H4 (cell line): Measurements from ENCODE around the gene CCNQ. TPM values are rescaled to one million over a fixed set of nuclear protein-coding genes. Genes with fewer than 3 reads are reported as not detected.

Experiments
- DNase-seq: peaks from one replicate; pipeline ENCODE4 v3.0.0-alpha.2; 2015; ENCODE audit warnings: low spot score
- total RNA-seq: library from RNA; depleted of rRNA; stranded (reverse); fragments of >200 nt; shearing (Covaris generic); gene quantifications from 2 replicates; pipeline ENCODE4 v1.2.3, GENCODE V29; 2014; rRNA removed

Gene CCNQ
- total RNA-seq, 1 experiment from 2014 or later: 31.4 TPM

- DNase-seq: peak; percentile 56
These were observed 59.6 kb downstream of the CCNQ start for GRCh38 chrX:153539171-153539978.

- DNase-seq: no peak
These were observed 60.5 kb downstream of the CCNQ start for GRCh38 chrX:153538424-153538823.

Other genes with a start within 250 kb of the CCNQ start
- gene PNMA6E, start 197.8 kb downstream of the CCNQ start, total RNA-seq: not detected in 2 replicates
- gene ZFP92, start 187.7 kb downstream of the CCNQ start, total RNA-seq: not detected in 2 replicates
- gene TREX2, start 153.1 kb downstream of the CCNQ start, total RNA-seq: 1.2 TPM in 1 of 2 replicates, not detected in the other
- 48.6 and 52.4 TPM in 2 replicates for gene HAUS7, start 128.6 kb downstream of the CCNQ start, total RNA-seq
- not detected in 2 replicates for gene BGN, start 104.2 kb downstream of the CCNQ start, total RNA-seq
- not detected in 2 replicates for gene ATP2B3, start 81.5 kb downstream of the CCNQ start, total RNA-seq
- gene DUSP9, start 48.1 kb upstream of the CCNQ start, total RNA-seq: 1.3 and 3.2 TPM in 2 replicates
- gene PNCK, start 74.7 kb upstream of the CCNQ start, total RNA-seq: 0.70 and 4.4 TPM in 2 replicates
- gene SLC6A8, start 88.8 kb upstream of the CCNQ start, total RNA-seq: 21.7 and 43.3 TPM in 2 replicates
- gene BCAP31, start 125.2 kb upstream of the CCNQ start, total RNA-seq: 233 and 264 TPM in 2 replicates
- 8.6 and 9.1 TPM in 2 replicates for gene ABCD1, start 125.7 kb upstream of the CCNQ start, total RNA-seq
- gene PLXNB3, start 165.1 kb upstream of the CCNQ start, total RNA-seq: 0.60 and 1.6 TPM in 2 replicates
- gene SRPK3, start 181.9 kb upstream of the CCNQ start, total RNA-seq: 0.06 and 0.35 TPM in 2 replicates
- 68.9 and 78.0 TPM in 2 replicates for gene IDH3G, start 195.2 kb upstream of the CCNQ start, total RNA-seq
- gene SSR4, start 195.5 kb upstream of the CCNQ start, total RNA-seq: 254 and 289 TPM in 2 replicates
- gene PDZD4, start 231.4 kb upstream of the CCNQ start, total RNA-seq: 3.8 and 4.0 TPM in 2 replicates